SK-N-SH (cell line): ENCODE measurements around the gene SAG. TPM values are rescaled to one million over a fixed set of nuclear protein-coding genes. Genes with fewer than 3 reads are reported as not detected.
A peak's percentile ranks its signal among the peaks of the same experiment; 100 is the strongest.

Source experiments
- CTCF ChIA-PET: fragments of 300-600, 350-600 bp; formaldehyde crosslinking; extraction: SDS; loops from one replicate; lab custom pipeline; 2021; lab: Yijun Ruan, JAX
- POLR2A ChIA-PET: fragments of 350-600 bp; sonication (Branson Sonifier 250); formaldehyde crosslinking; extraction: SDS; loops from one replicate; lab custom pipeline; 2020; ENCODE audit warnings: antibody characterized with exemption, inconsistent platforms; lab: Yijun Ruan, JAX
- DNase-seq: peaks from one replicate; pipeline ENCODE4 v3.0.0; 2012
- H2AFZ ChIP-seq: fragments of 200-600 bp; sonication (generic); 2 replicates; pipeline ENCODE4 v1.8.1; 2016; ENCODE audit warnings: antibody characterized with exemption, mild to moderate bottlenecking, low read depth
- H3F3A ChIP-seq: fragments of 200-600 bp; sonication (generic); replicated peaks from 2 replicates; pipeline ENCODE3; 2016; ENCODE audit warnings: antibody characterized with exemption, mild to moderate bottlenecking; ENCODE audit not compliant: insufficient read depth
- H3K27ac ChIP-seq, 2 experiments: fragments of 200-500 bp in 1 of 2; fragments of 200-600 bp in 1 of 2; sonication (Bioruptor generic) in 1 of 2; sonication (generic), shearing (Covaris generic) in 1 of 2; 2 replicates each; pipeline versions ENCODE4 v1.5.1 to v1.6.1; 2014 to 2016; ENCODE audit warnings: low read depth in 2 of 2, inconsistent platforms in 1 of 2, low read length in 1 of 2, mild to moderate bottlenecking in 1 of 2, mixed read lengths in 1 of 2
- H3K27me3 ChIP-seq: fragments of 200-600 bp; sonication (generic), shearing (Covaris generic); 2 replicates; pipeline ENCODE4 v1.6.1; 2016; ENCODE audit warnings: mixed run types; ENCODE audit not compliant: insufficient read depth
- H3K36me3 ChIP-seq, 2 experiments: fragments of 200-500 bp in 1 of 2; fragments of 200-600 bp in 1 of 2; sonication (Bioruptor generic) in 1 of 2; sonication (generic) in 1 of 2; replicated peaks in 1 of 2; 2 replicates each; pipeline versions ENCODE3 to v1.5.1; 2014 to 2016; ENCODE audit warnings: low read length in 1 of 2, mild to moderate bottlenecking in 1 of 2; ENCODE audit not compliant: insufficient read depth in 2 of 2, control insufficient read depth in 1 of 2
- H3K4me1 ChIP-seq, 2 experiments: fragments of 200-500 bp in 1 of 2; fragments of 200-600 bp in 1 of 2; sonication (Bioruptor generic) in 1 of 2; sonication (generic), shearing (Covaris generic) in 1 of 2; 2 replicates each; pipeline versions ENCODE4 v1.5.1 to v1.6.1; 2014 to 2016; ENCODE audit warnings: low read depth in 1 of 2, low read length in 1 of 2, mixed run types in 1 of 2; ENCODE audit not compliant: insufficient read depth in 2 of 2, control insufficient read depth in 1 of 2
- H3K4me2 ChIP-seq: fragments of 200-600 bp; sonication (generic), shearing (Covaris generic); 2 replicates; pipeline ENCODE4 v1.6.1; 2017; ENCODE audit warnings: mixed run types
- H3K4me3 ChIP-seq, 2 experiments: fragments of 200-500 bp in 1 of 2; fragments of 200-600 bp in 1 of 2; sonication (Bioruptor generic) in 1 of 2; sonication (generic), shearing (Covaris generic) in 1 of 2; 2 replicates each; pipeline versions ENCODE4 v1.5.1 to v1.8.1; 2014 to 2016; ENCODE audit warnings: low read depth in 2 of 2, inconsistent platforms in 1 of 2, low read length in 1 of 2, mild to moderate bottlenecking in 1 of 2, mixed read lengths in 1 of 2, moderate library complexity in 1 of 2
- H3K79me2 ChIP-seq: fragments of 200-600 bp; sonication (generic); 2 replicates; pipeline ENCODE4 v1.8.1; 2017; ENCODE audit warnings: mild to moderate bottlenecking; ENCODE audit not compliant: insufficient read depth
- H3K9ac ChIP-seq: fragments of 200-600 bp; sonication (generic); 2 replicates; pipeline ENCODE4 v1.6.1; 2017; ENCODE audit warnings: mixed run types
- H3K9me2 ChIP-seq: fragments of 200-600 bp; sonication (generic); 2 replicates; pipeline ENCODE4 v1.6.1; 2017; ENCODE audit warnings: mixed run types
- H3K9me3 ChIP-seq: fragments of 200-600 bp; sonication (generic); 2 replicates; pipeline ENCODE4 v1.6.1; 2017; ENCODE audit warnings: mixed run types, mild to moderate bottlenecking, moderate library complexity
- H4K20me1 ChIP-seq: fragments of 200-600 bp; sonication (generic); 2 replicates; pipeline ENCODE4 v1.6.1; 2017; ENCODE audit warnings: mild to moderate bottlenecking, mixed run types; ENCODE audit not compliant: insufficient read depth
- CHD2 ChIP-seq: fragments of 150-350 bp; IDR thresholded peaks from 2 replicates; pipeline ENCODE4 v1.6.1; 2018; ENCODE audit warnings: low read length; ENCODE audit not compliant: partially characterized antibody
- EP300 ChIP-seq, 2 experiments: IDR thresholded peaks; 2 replicates each; pipeline versions ENCODE4 v1.4.0 to v1.6.1; 2012; ENCODE audit warnings: borderline replicate concordance in 1 of 2, low read depth in 1 of 2, low read length in 1 of 2
- FOSL2 ChIP-seq: IDR thresholded peaks from 2 replicates; pipeline ENCODE4 v1.4.0; 2012; ENCODE audit warnings: low read depth, mild to moderate bottlenecking, moderate library complexity, borderline replicate concordance
- FOXJ3 ChIP-seq: sonication (generic); formaldehyde crosslinking; IDR thresholded peaks from 2 replicates; pipeline ENCODE4 v1.5.1; 2020; ENCODE audit warnings: mild to moderate bottlenecking, missing genetic modification reagents
- GABPA ChIP-seq: IDR thresholded peaks from 2 replicates; pipeline ENCODE4 v1.4.0; 2012; ENCODE audit warnings: low read depth, mild to moderate bottlenecking
- GATA2 ChIP-seq: sonication (generic); formaldehyde crosslinking; IDR thresholded peaks from 2 replicates; pipeline ENCODE4 v1.5.0; 2020; ENCODE audit warnings: mild to moderate bottlenecking, missing genetic modification reagents
- MAX ChIP-seq: IDR thresholded peaks from 2 replicates; pipeline ENCODE4 v1.4.0; 2012; ENCODE audit warnings: low read depth
- MEF2A ChIP-seq: IDR thresholded peaks from 2 replicates; pipeline ENCODE4 v1.4.0; 2012; ENCODE audit warnings: low read depth, borderline replicate concordance
- MXI1 ChIP-seq: IDR thresholded peaks from 2 replicates; pipeline ENCODE4 v1.6.1; 2012; ENCODE audit warnings: mild to moderate bottlenecking, low read depth, low read length, improper control_type of control experiment
- NFIC ChIP-seq: IDR thresholded peaks from 2 replicates; pipeline ENCODE4 v1.4.0; 2012; ENCODE audit warnings: borderline replicate concordance
- POLR2AphosphoS5 ChIP-seq: IDR thresholded peaks from 2 replicates; pipeline ENCODE4 v1.6.1; 2012; ENCODE audit warnings: low read depth, low read length
- RAD21 ChIP-seq: IDR thresholded peaks from 2 replicates; pipeline ENCODE4 v1.6.1; 2012; ENCODE audit warnings: mild to moderate bottlenecking, low read length
- RFX5 ChIP-seq: IDR thresholded peaks from 2 replicates; pipeline ENCODE4 v1.6.1; 2012; ENCODE audit warnings: mild to moderate bottlenecking, improper control_type of control experiment, low read length
- TCF12 ChIP-seq: IDR thresholded peaks from 2 replicates; pipeline ENCODE4 v1.4.0; 2012
- WGBS: methylation state at CpG from one replicate; pipeline ENCODE4 v1.1.6; 2017; ENCODE audit warnings: low lambda C conversion rate; 5-methylcytosine and 5-hydroxymethylcytosine counted together
- polyA plus RNA-seq, 3 experiments: library from polyadenylated mRNA; depleted of rRNA; stranded (reverse); fragments of >200 nt; gene quantifications; 2 replicates each; pipeline ENCODE4 v1.2.3, GENCODE V29; 2012
- TF ChIP-seq, protein P1 (sequence below): fragments of 150-350 bp; IDR thresholded peaks from 2 replicates; pipeline ENCODE4 v1.6.1; 2016; ENCODE audit warnings: mild to moderate bottlenecking, low read depth, low read length
- TF ChIP-seq, protein P2 (sequence below): IDR thresholded peaks from 2 replicates; pipeline ENCODE4 v1.4.0; 2012; ENCODE audit warnings: low read depth, borderline replicate concordance
- TF ChIP-seq, protein P3 (sequence below): IDR thresholded peaks from 2 replicates; pipeline ENCODE4; 2012
- TF ChIP-seq, protein P4 (sequence below): fragments of 150-350 bp; IDR thresholded peaks from 2 replicates; pipeline ENCODE4 v1.6.1; 2017; ENCODE audit warnings: antibody characterized with exemption, low read length, low read depth, borderline replicate concordance

The SAG gene
- polyA plus RNA-seq, 1 of the 3 experiments (the other 2 are of a cell fraction): not detected

- TF ChIP-seq, protein P1, sequence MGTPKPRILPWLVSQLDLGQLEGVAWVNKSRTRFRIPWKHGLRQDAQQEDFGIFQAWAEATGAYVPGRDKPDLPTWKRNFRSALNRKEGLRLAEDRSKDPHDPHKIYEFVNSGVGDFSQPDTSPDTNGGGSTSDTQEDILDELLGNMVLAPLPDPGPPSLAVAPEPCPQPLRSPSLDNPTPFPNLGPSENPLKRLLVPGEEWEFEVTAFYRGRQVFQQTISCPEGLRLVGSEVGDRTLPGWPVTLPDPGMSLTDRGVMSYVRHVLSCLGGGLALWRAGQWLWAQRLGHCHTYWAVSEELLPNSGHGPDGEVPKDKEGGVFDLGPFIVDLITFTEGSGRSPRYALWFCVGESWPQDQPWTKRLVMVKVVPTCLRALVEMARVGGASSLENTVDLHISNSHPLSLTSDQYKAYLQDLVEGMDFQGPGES: no peak
Measured at GRCh38 chr2:233387225-233387624, 79.6 kb downstream of the SAG start (continued).

DNA sequence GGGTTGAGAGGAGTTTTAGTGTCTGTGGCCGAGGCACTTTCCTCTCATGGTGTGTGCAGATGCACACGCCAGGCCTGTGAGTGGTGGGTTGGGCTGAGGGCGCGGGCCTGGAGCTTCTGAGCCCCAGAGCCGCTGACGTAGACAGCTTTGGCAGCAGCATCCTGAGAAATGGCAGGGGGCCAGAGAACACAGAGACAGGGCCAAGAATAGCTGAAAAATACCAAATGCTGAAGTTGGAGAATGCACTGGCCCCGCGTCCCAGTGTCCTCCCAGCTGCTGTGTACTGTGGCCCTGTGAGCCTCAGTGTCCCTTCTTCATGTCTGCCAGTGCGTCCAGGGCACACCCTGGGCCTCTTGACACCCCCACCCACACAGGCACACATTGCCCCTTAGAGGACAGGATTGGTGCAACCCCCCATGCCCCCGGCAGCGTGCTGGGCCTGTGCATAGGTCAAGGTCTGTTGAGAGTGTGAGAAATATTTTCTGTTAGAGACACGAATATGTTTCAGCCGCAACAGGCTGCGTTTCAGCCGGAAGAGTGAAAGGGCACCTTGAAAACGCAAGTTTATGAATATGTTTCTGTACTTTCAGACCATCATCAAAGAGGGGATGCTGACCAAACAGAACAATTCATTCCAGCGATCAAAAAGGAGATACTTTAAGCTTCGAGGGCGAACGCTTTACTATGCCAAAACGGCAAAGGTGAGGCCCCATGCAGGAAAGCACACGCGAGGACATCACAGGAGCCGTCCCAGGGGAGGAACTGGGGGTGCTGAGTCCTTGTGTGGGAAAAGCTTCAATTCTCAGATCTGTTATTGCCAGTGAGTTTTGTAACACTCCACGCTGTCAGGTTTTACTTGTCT lies 80.3 kb downstream of the SAG start:
- TF ChIP-seq TCF12: peak; percentile 64; the same call in 1 of the 2 replicates
- no peak for TF ChIP-seq POLR2AphosphoS5
- TF ChIP-seq MAX: 0 out of 2 replicates have a peak, but pooled peaks have one; percentile 23
- TF ChIP-seq, protein P2, sequence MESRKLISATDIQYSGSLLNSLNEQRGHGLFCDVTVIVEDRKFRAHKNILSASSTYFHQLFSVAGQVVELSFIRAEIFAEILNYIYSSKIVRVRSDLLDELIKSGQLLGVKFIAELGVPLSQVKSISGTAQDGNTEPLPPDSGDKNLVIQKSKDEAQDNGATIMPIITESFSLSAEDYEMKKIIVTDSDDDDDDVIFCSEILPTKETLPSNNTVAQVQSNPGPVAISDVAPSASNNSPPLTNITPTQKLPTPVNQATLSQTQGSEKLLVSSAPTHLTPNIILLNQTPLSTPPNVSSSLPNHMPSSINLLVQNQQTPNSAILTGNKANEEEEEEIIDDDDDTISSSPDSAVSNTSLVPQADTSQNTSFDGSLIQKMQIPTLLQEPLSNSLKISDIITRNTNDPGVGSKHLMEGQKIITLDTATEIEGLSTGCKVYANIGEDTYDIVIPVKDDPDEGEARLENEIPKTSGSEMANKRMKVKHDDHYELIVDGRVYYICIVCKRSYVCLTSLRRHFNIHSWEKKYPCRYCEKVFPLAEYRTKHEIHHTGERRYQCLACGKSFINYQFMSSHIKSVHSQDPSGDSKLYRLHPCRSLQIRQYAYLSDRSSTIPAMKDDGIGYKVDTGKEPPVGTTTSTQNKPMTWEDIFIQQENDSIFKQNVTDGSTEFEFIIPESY: no peak
- peak; percentile 34 for TF ChIP-seq RAD21
- no peak for TF ChIP-seq FOSL2
- peak; percentile 78; the same call in 1 of the 2 replicates for TF ChIP-seq MXI1
- TF ChIP-seq CHD2: peak; percentile 52
- no peak for TF ChIP-seq MEF2A
- TF ChIP-seq, protein P3, sequence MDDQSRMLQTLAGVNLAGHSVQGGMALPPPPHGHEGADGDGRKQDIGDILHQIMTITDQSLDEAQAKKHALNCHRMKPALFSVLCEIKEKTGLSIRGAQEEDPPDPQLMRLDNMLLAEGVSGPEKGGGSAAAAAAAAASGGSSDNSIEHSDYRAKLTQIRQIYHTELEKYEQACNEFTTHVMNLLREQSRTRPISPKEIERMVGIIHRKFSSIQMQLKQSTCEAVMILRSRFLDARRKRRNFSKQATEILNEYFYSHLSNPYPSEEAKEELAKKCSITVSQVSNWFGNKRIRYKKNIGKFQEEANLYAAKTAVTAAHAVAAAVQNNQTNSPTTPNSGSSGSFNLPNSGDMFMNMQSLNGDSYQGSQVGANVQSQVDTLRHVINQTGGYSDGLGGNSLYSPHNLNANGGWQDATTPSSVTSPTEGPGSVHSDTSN: peak; percentile 35; the same call in 1 of the 2 replicates
- peak in 1 of 2 experiments; percentile 27; a peak in 1 of 4 replicates for TF ChIP-seq EP300 (IDR thresholded peaks at IDR 0.05; ENCODE audit: borderline replicate concordance in 1 of 2, low read depth in 1 of 2, low read length in 1 of 2)
- no peak for TF ChIP-seq GABPA
- TF ChIP-seq, protein P4, sequence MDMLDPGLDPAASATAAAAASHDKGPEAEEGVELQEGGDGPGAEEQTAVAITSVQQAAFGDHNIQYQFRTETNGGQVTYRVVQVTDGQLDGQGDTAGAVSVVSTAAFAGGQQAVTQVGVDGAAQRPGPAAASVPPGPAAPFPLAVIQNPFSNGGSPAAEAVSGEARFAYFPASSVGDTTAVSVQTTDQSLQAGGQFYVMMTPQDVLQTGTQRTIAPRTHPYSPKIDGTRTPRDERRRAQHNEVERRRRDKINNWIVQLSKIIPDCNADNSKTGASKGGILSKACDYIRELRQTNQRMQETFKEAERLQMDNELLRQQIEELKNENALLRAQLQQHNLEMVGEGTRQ: no peak
- TF ChIP-seq FOXJ3 (CRISPR knock-in tag): no peak
- peak; percentile 98 for TF ChIP-seq NFIC
- no peak for TF ChIP-seq GATA2 (CRISPR knock-in tag)
- no peak for TF ChIP-seq RFX5

More for the DNA sequence above, 80.3 kb downstream of the SAG start:
- H2AFZ ChIP-seq: no peak overlapping the region
- peaks cover 20 to 41% of the 10 kb centered on the region in 2 experiments for H3K4me1 ChIP-seq
- no peaks in the 10 kb centered on the region for H3K27me3 ChIP-seq
- peak; percentile 90 for DNase-seq
- H3K4me3 ChIP-seq: 0 out of 4 replicates have a peak overlapping the region, but pooled peaks of 1 of the 2 experiments have one; percentile 8
- POLR2A ChIA-PET: interaction anchor here (0.6 to 1.3 kb wide), 3 partner anchors 16 to 81 kb away, joined by 3 to 4 read pairs (median 3); no protein-coding TSS in a partner anchor
- peaks cover 35% of the 10 kb centered on the region for H4K20me1 ChIP-seq
- H3K36me3 ChIP-seq: peaks cover 0 to 23% of the 10 kb centered on the region in 2 experiments
- peak overlapping the region; percentile 29; the same call in 1 of the 2 replicates for H3K9ac ChIP-seq
- H3F3A ChIP-seq: peaks cover 10% of the 10 kb centered on the region
- H3K27ac ChIP-seq: peak overlapping the region; percentile 79 to 83
- H3K9me2 ChIP-seq: no peaks in the 10 kb centered on the region
- WGBS: 43% methylated on average over 24 of the region's 25 CpGs
- CTCF ChIA-PET: interaction anchor here (1.1 to 1.7 kb wide), 3 partner anchors 18 to 56 kb away, joined by 3 to 7 read pairs (median 3); no protein-coding TSS in a partner anchor
- peaks cover 30% of the 10 kb centered on the region; the same call in 1 of the 2 replicates for H3K79me2 ChIP-seq
- H3K4me2 ChIP-seq: peak overlapping the region; percentile 66
- no peaks in the 10 kb centered on the region for H3K9me3 ChIP-seq
